Activated naive CD8-positive, alpha-beta T cell treated with anti-CD3 and anti-CD28 coated beads, Interleukin-2, amount 10 ng/mL, durations not matched to agents 7 days and 5 days (primary cell): ENCODE data around the gene POLA2. TPM values are rescaled to one million over a fixed set of nuclear protein-coding genes. Genes with fewer than 3 reads are reported as not detected.

Source experiments
- ATAC-seq: fragments of 150-1000 bp; cut with Tn5 transposase; one replicate; pipeline ENCODE4 v1.10.0; 2021; ENCODE audit warnings: low read depth, moderate library complexity
- POLR2A ChIA-PET: fragments of 350-600 bp; sonication (Branson Sonifier 250); formaldehyde crosslinking; loops from one replicate; lab custom pipeline; 2021; ENCODE audit warnings: antibody characterized with exemption; lab: Charles Lee
- DNase-seq: peaks from one replicate; pipeline ENCODE4 v3.0.0; 2021
- H3K27ac Mint-ChIP-seq: one replicate; pipeline ENCODE4 v1.8.0; 2022; ENCODE audit warnings: mild to moderate bottlenecking, mixed read lengths
- H3K27me3 Mint-ChIP-seq: one replicate; pipeline ENCODE4 v1.8.0; 2022; ENCODE audit warnings: mild to moderate bottlenecking, moderate library complexity, mixed read lengths
- H3K36me3 Mint-ChIP-seq: one replicate; pipeline ENCODE4 v1.8.0; 2021; ENCODE audit warnings: mild to moderate bottlenecking, mixed read lengths
- H3K4me1 Mint-ChIP-seq: one replicate; pipeline ENCODE4 v1.8.0; 2021; ENCODE audit warnings: mixed read lengths
- H3K4me3 Mint-ChIP-seq: one replicate; pipeline ENCODE4 v1.8.0; 2022; ENCODE audit warnings: mild to moderate bottlenecking, moderate library complexity, mixed read lengths
- H3K9me3 Mint-ChIP-seq: one replicate; pipeline ENCODE4 v1.8.0; 2021; ENCODE audit warnings: mixed read lengths
- total RNA-seq, 2 experiments: library from RNA; stranded (reverse); gene quantifications; one replicate each; pipeline ENCODE4 v1.2.3, GENCODE V29; 2021

Gene POLA2
- total RNA-seq, 2 experiments from 2014 or later, result 57.3 to 62.2 TPM

DNA sequence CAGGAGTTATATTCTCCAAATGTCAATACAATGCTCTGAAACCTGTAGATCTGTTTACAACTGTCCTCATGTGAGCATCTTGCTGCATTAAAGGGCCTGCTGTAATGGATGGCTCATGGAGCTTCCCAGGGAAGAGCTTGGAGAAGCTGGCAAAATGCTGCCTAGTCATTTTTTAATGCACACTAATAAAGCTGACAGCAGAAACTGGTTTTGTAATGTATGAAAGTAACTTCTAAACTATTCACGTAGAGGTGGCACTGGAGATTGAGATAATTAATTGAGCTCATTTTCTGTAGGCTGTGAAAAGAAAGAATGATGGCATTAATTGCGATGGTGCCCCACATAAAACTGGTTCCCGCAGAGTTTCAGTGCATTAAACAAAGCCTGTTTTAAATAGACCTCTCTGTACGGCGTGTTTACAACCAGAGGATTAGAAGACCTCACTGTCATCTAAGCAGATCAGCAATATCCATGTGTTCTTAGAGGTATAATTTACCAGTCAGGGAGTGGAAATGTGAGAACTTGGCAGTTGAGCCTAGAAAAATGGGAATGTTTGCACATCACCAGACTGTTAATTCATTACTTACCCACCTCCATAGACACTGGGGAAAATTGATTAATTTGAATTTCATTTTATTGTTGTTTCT, 16.0 kb downstream of the POLA2 start:
- POLR2A ChIA-PET, result interaction anchor here (1.5 kb wide), 1 partner anchor 15 kb away, joined by 3 read pairs; no protein-coding TSS in a partner anchor
- ATAC-seq (no peak), DNase-seq (no peak)
- peaks cover 18% of the 10 kb centered on the region for H3K4me1 Mint-ChIP-seq
- no peak overlapping the region for H3K4me3 Mint-ChIP-seq
- no peak overlapping the region for H3K27ac Mint-ChIP-seq
- H3K9me3 Mint-ChIP-seq, result no peaks in the 10 kb centered on the region
- peaks cover 21% of the 10 kb centered on the region for H3K36me3 Mint-ChIP-seq
- no peaks in the 10 kb centered on the region for H3K27me3 Mint-ChIP-seq

DNA sequence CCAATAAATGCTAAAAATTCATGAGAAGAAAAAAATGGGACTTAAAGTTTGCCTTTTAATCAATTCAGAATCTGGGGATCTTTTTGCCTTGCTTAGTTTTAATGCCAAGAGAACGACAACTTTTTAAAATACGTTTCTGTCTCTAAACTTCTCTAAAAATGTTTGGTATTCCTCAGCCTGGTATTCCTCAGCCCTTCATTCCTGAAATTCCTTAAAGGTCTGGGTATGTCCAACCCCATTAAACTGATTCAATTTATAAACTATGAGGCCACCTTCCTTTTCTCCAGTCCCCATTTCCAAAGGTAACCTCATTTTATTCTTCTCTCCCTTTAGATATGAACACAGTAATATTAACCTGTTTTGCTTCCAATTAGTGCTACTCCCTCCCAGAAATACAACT, 16.6 kb downstream of the POLA2 start:
- no peak overlapping the region for H3K27ac Mint-ChIP-seq
- H3K36me3 Mint-ChIP-seq, result peaks cover 21% of the 10 kb centered on the region
- ATAC-seq, result no peak

DNA sequence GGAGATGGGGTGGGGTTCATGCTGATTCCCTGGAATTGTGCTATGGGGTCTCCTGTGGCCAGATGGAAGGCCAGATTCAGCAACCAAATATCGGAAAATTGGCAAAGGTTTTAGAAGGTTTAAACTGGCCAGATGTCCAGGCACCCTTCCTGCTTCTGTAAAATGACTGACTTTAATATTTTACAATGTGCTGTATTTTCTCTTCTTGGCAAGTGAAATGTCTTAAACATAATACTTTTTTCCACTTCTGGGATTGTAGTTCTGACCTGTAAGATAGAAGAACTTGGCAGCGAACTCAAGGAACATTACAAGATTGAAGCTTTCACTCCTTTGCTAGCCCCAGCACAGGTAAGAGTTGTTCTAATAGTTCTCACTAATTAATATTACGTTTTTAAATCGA, 17.5 kb downstream of the POLA2 start:
- Mint-ChIP-seq H3K36me3 (peaks cover 21% of the 10 kb centered on the region), H3K27me3 (no peaks in the 10 kb centered on the region), H3K4me3 (no peak overlapping the region), H3K27ac (peak overlapping the region; percentile 74), H3K4me1 (peaks cover 18% of the 10 kb centered on the region), H3K9me3 (no peaks in the 10 kb centered on the region)
- POLR2A ChIA-PET, result interaction anchor here (0.5 kb wide), 1 partner anchor 144 kb away, joined by 3 read pairs; no protein-coding TSS in a partner anchor
- no peak for ATAC-seq
- DNase-seq, result no peak

More for the DNA sequence above, 16.6 kb downstream of the POLA2 start:
- POLR2A ChIA-PET, result interaction anchor here (1.5 kb wide), 1 partner anchor 15 kb away, joined by 3 read pairs; no protein-coding TSS in a partner anchor
- DNase-seq, result no peak
- H3K27me3 Mint-ChIP-seq, result no peaks in the 10 kb centered on the region
- H3K4me1 Mint-ChIP-seq, result peaks cover 18% of the 10 kb centered on the region
- no peaks in the 10 kb centered on the region for H3K9me3 Mint-ChIP-seq
- H3K4me3 Mint-ChIP-seq, result no peak overlapping the region

DNA sequence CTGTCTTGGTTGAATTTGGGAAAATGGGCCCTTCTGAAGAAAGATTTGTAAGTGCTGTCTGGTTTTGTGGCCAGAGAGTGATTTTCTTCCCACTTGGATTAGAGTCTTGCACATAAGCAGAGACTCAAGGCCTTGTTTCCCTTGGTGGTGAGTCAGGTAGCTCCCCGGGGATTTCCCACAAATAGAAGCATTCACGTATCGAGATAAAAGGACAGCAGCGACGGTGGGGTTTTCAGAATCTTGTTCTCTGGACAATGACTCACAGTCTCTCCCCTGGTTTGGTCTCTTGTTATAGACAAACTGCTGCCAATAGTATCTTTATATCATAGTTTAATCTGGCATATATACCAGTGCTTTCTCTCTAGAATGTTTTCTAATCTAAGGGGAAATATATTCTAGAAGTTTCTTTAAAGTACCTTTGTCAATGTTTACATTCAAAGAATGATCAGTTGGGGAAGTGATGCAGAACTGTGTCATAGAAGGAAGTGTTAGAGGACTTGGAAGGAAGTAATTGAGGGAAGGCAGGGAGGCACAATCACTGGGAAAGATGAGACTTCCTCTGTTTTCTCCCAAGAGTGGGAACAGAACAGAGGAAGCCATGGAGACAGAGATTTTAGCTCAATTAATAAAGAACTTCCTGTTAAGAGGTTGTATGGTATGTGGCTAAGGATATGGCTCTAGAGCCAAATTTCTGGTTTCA, 18.1 kb downstream of the POLA2 start:
- POLR2A ChIA-PET, result interaction anchor here (0.5 to 1.3 kb wide), 3 partner anchors 18 to 143 kb away, joined by 3 to 6 read pairs (median 3); partner anchors contain the start of gene POLA2
- H3K27me3 Mint-ChIP-seq, result no peaks in the 10 kb centered on the region
- no peaks in the 10 kb centered on the region for H3K9me3 Mint-ChIP-seq
- H3K4me3 Mint-ChIP-seq, result peak overlapping the region; percentile 12
- no peak for DNase-seq
- peaks cover 18% of the 10 kb centered on the region for H3K4me1 Mint-ChIP-seq
- H3K36me3 Mint-ChIP-seq, result peaks cover 21% of the 10 kb centered on the region
- peak overlapping the region; percentile 74 for H3K27ac Mint-ChIP-seq
- peak; percentile 72 for ATAC-seq

DNA sequence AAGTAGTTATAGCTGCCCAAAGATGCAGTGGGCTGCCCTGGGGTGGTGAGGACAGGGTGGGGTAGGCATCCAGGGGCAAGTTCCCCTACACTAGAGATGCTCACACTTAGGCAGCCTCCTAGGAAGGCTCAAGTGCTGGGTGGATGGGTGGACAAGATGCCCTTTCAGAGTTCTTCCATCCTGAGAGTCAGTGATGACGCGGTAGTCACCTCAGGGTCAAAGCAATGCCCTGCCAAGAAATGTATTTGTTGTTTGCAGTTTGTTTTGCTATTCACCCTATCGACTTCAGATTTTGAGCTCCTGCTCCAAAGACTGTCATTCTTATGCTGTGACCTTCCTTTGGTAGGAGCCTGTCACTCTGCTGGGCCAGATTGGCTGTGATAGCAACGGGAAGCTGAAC, 18.9 kb downstream of the POLA2 start:
- Mint-ChIP-seq H3K4me3 (no peak overlapping the region), H3K36me3 (peaks cover 22% of the 10 kb centered on the region), H3K4me1 (peaks cover 18% of the 10 kb centered on the region), H3K9me3 (no peaks in the 10 kb centered on the region), H3K27ac (no peak overlapping the region), H3K27me3 (no peaks in the 10 kb centered on the region)
- POLR2A ChIA-PET, result interaction anchor here (1.2 to 1.3 kb wide), 2 partner anchors 19 to 55 kb away, joined by 3 to 6 read pairs; partner anchors contain the start of gene POLA2
- DNase-seq (no peak), ATAC-seq (no peak)

DNA sequence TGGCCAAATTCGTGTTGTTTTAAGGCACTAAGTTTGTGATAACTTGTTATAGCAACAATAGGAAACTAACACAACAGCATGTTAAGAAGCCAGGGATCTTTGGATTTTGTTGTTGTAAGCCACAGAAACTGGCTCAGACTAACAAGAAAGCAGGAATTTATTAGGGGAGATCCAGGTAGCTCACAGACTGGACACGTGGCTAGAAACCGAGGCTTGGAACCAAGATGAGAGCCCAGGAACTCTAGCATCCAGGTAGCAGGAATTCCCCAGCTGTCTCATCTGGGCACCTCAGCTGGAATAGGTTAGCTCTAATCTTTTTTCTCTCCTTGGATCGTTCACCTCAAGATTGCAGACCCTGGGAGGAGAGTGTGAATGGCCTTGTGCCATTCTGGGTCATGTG, 24.9 kb downstream of the POLA2 start:
- Mint-ChIP-seq H3K4me3 (no peak overlapping the region), H3K9me3 (no peaks in the 10 kb centered on the region), H3K4me1 (peaks cover 2% of the 10 kb centered on the region), H3K27ac (no peak overlapping the region), H3K27me3 (no peaks in the 10 kb centered on the region), H3K36me3 (peaks cover 23% of the 10 kb centered on the region)
- POLR2A ChIA-PET, result no interaction called here
- DNase-seq, result no peak
- ATAC-seq, result no peak

DNA sequence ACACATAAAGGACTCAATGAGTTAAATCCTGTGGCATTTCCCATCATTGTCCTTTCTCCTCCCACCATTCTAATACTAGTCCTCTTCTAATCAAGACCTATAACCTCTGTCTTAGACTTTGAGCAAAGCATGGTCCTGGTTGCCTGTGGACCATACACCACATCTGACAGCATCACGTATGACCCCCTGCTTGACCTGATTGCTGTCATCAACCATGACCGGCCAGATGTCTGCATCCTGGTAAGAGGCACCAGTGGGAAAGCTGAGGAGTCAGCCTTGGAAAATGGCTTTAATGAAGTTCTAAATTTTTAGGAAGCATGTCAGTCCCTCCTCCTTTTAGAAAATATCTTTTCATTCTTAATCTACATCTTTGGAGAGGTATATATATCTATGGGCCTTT, 25.8 kb downstream of the POLA2 start:
- H3K9me3 Mint-ChIP-seq, result no peaks in the 10 kb centered on the region
- H3K27me3 Mint-ChIP-seq, result no peaks in the 10 kb centered on the region
- H3K27ac Mint-ChIP-seq, result no peak overlapping the region
- ATAC-seq (no peak), DNase-seq (no peak)
- H3K4me1 Mint-ChIP-seq, result peaks cover 2% of the 10 kb centered on the region
- H3K4me3 Mint-ChIP-seq, result no peak overlapping the region
- POLR2A ChIA-PET, result interaction anchor here (0.7 kb wide), 1 partner anchor 152 kb away, joined by 3 read pairs; no protein-coding TSS in a partner anchor
- peaks cover 23% of the 10 kb centered on the region for H3K36me3 Mint-ChIP-seq

DNA sequence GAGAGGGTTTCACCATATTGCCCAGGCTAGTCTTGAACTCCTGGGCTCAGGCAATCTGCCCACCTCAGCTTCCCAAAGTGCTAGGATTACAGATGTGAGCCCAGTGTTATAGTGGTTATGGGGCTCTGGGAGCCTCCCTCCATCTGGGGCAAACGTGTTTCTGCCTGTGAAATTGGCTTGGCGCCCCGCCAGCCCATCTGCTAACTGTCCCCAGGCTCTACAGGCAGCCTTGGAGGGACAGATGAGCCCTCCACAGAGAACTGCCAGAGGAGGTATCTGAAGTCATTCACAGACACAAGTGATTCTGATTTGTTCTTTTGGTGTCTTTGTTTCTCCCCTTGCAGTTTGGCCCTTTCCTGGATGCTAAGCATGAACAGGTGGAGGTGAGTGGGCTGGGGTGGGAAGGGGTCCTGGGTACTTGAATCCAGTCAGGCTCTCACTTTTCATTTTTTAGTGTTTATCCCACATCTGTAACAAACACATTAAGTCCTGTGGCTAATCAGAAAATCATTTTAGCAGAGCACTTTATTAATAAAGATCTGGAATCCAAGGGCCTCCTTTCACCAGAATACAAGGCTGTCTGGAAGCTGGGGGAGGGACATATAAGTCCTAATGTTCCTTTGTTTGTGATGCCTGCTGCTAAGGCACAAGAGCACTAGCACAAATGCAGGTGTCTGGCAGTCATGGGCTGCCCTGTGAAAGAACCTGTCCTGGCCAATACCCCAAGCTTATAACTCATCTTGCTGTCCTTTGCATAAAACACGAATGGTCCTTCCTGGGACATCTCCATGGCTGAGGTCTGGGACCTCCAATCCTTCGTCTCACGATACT, 27.2 kb downstream of the POLA2 start:
- Mint-ChIP-seq H3K36me3 (peaks cover 22% of the 10 kb centered on the region), H3K27me3 (no peaks in the 10 kb centered on the region), H3K9me3 (no peaks in the 10 kb centered on the region), H3K4me3 (no peak overlapping the region), H3K27ac (no peak overlapping the region), H3K4me1 (peaks cover 2% of the 10 kb centered on the region)
- no peak for ATAC-seq
- POLR2A ChIA-PET, result interaction anchor here (0.7 kb wide), 1 partner anchor 62 kb away, joined by 3 read pairs; no protein-coding TSS in a partner anchor
- no peak for DNase-seq

DNA sequence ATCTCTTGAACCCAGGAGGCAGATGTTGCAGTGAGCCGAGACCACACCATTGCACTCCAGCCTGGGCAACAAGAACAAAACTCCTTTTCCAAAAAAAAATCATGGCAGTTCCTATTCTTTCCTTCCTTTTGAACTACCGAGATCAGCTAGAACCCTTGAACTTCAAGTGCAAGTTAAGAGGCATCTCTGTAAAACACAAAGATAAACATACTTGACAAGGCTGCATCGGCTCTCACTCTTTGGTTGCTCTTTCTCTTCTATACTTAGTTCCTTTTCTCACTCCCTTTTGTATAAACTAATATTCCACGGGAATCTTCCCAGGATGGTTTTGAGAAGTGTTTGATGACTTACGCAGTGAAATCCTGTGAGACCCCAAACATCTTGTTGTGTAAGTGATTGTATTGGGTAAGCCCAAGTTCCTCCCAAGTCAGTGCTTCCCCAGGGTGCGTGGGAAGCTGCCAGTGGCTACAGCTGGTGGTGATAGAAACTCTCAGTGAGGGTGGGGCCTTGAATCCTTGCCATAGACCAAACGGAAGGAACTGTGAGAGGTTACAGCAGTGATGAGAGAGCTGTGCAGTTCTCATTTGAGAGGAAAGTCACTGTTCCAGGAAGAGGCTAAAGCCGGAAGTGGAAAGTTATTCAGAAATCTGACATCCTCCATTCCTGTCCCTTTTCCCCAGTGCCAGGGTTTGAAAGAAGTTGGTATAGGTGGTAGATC, 28.8 kb downstream of the POLA2 start:
- DNase-seq (no peak), ATAC-seq (no peak)
- peaks cover 2% of the 10 kb centered on the region for H3K4me1 Mint-ChIP-seq
- POLR2A ChIA-PET, result no interaction called here
- no peak overlapping the region for H3K27ac Mint-ChIP-seq
- no peaks in the 10 kb centered on the region for H3K27me3 Mint-ChIP-seq
- H3K36me3 Mint-ChIP-seq, result peaks cover 29% of the 10 kb centered on the region
- H3K4me3 Mint-ChIP-seq, result no peak overlapping the region
- H3K9me3 Mint-ChIP-seq, result no peaks in the 10 kb centered on the region

DNA sequence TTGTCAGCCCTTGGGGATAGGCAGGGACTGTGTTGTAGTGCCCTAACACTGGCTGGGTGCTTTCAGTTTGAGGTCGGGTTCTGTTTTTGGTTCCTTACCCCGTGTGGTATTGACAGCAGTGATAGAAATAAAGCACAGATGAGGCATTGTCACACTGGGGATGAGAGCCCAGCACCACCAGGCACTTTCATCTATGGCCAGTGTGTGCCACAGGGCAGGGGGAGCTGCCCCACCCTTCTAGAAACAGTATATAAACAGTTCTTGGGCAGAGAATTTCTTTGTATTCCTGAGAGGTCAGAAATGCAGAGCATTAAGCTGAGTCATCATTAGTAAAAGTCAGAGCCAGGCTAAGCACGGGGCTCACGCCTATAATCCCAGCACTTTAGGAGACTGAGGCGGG, 29.9 kb downstream of the POLA2 start:
- Mint-ChIP-seq H3K27me3 (no peaks in the 10 kb centered on the region), H3K9me3 (no peaks in the 10 kb centered on the region), H3K4me3 (no peak overlapping the region), H3K36me3 (peaks cover 30% of the 10 kb centered on the region), H3K27ac (no peak overlapping the region), H3K4me1 (peaks cover 2% of the 10 kb centered on the region)
- POLR2A ChIA-PET, result no interaction called here
- no peak for ATAC-seq
- no peak for DNase-seq

DNA sequence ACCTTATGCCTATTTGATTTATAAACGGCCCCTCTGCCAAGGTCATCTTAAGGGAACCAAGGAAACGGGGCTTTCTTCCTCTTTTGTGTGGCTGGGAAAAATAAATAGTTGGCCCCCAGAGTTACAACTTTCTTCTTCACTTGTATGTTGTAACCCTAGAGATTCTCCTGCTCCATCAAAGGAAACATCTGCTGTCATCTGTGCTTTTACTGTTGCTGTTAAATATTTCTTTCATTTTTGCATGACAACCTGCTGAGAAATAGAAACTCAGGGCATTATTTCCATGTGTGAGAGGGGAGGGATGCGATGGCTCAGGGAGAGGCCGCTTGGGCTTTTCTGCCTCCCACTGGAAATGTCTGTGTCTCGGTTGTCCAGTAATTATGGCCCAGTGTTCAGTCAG, 31.1 kb downstream of the POLA2 start:
- H3K36me3 Mint-ChIP-seq, result peaks cover 22% of the 10 kb centered on the region
- no peaks in the 10 kb centered on the region for H3K9me3 Mint-ChIP-seq
- H3K27me3 Mint-ChIP-seq, result no peaks in the 10 kb centered on the region
- DNase-seq (no peak), ATAC-seq (no peak)
- POLR2A ChIA-PET, result no interaction called here
- peaks cover 2% of the 10 kb centered on the region for H3K4me1 Mint-ChIP-seq
- H3K4me3 Mint-ChIP-seq, result no peak overlapping the region
- no peak overlapping the region for H3K27ac Mint-ChIP-seq

DNA sequence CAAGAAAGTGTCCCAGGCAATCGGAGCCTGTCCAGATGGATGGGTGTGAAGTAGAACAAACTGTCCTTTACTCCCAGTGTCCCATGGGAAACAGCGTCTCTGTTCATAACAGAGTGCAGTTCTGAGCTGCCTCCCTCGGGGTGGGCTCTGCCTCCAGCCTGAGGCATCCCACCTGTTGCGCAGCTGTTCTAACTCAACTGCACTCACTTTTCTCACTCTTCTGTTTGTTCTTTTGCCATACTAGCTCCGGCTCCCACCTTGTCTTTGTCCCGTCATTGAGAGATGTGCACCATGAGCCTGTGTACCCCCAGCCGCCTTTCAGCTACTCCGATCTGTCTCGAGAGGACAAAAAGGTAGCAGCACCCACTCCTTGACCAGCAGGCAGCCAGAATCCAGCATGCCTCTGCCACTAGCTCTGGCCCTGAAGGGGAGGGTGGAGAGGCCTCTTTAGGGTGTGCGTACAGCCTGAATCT, 32.2 kb downstream of the POLA2 start:
- H3K27me3 Mint-ChIP-seq, result no peaks in the 10 kb centered on the region
- no peaks in the 10 kb centered on the region for H3K9me3 Mint-ChIP-seq
- peaks cover 22% of the 10 kb centered on the region for H3K36me3 Mint-ChIP-seq
- peaks cover 2% of the 10 kb centered on the region for H3K4me1 Mint-ChIP-seq
- POLR2A ChIA-PET, result no interaction called here
- no peak overlapping the region for H3K4me3 Mint-ChIP-seq
- ATAC-seq (no peak), DNase-seq (no peak)
- H3K27ac Mint-ChIP-seq, result no peak overlapping the region
